Caco-2 (cell line): ENCODE measurements around the gene TLE2. TPM values are rescaled to one million over a fixed set of nuclear protein-coding genes. Genes with fewer than 3 reads are reported as not detected.

ENCODE experiments used
- BruUV-seq: library from RNA; stranded (reverse); fragments of 400-500 nt; replicated peaks from 2 replicates; lab custom pipeline; 2021; lab: Mats Ljungman, UMichigan
- CTCF ChIA-PET: fragments of 300-600 bp; sonication (Branson Sonifier 250); formaldehyde crosslinking; loops from one replicate; lab custom pipeline; 2022; ENCODE audit warnings: antibody characterized with exemption; lab: Charles Lee
- POLR2A ChIA-PET: fragments of 300-600 bp; sonication (Branson Sonifier 250); formaldehyde crosslinking; loops from one replicate; lab custom pipeline; 2022; ENCODE audit warnings: antibody characterized with exemption; lab: Charles Lee
- DNase-seq, 2 experiments: peaks; one replicate each; pipeline versions ENCODE4 v3.0.0 to v3.0.0-alpha.2; 2020 to 2022
- H3K27me3 ChIP-seq: replicated peaks from 2 replicates; pipeline ENCODE4 v1.6.0; 2011; ENCODE audit warnings: low read length; ENCODE audit not compliant: control insufficient read depth, insufficient read depth
- H3K36me3 ChIP-seq: 2 replicates; pipeline ENCODE4 v1.5.1; 2011; ENCODE audit warnings: low read length; ENCODE audit not compliant: control insufficient read depth, insufficient read depth
- H3K4me1 ChIP-seq: fragments of 250-450 bp; sonication (Bioruptor Pico); 2 replicates; pipeline ENCODE4 v1.5.1; 2020; ENCODE audit warnings: mild to moderate bottlenecking
- H3K4me3 ChIP-seq: 2 replicates; pipeline ENCODE4 v1.5.1; 2011; ENCODE audit warnings: low read depth, mild to moderate bottlenecking, control low read depth, low read length
- H3K9me3 ChIP-seq: fragments of 250-450 bp; sonication (Bioruptor Pico); 2 replicates; pipeline ENCODE4 v1.5.1; 2020; ENCODE audit warnings: mild to moderate bottlenecking, moderate library complexity
- H3K27ac Mint-ChIP-seq: one replicate; pipeline ENCODE4 v1.8.0; 2022; ENCODE audit warnings: mixed read lengths; ENCODE audit not compliant: unreplicated experiment
- H3K27me3 Mint-ChIP-seq: one replicate; pipeline ENCODE4 v1.8.0; 2022; ENCODE audit warnings: mixed read lengths; ENCODE audit not compliant: insufficient read depth, unreplicated experiment
- H3K36me3 Mint-ChIP-seq: one replicate; pipeline ENCODE4 v1.8.0; 2022; ENCODE audit warnings: mild to moderate bottlenecking, mixed read lengths; ENCODE audit not compliant: insufficient read depth, unreplicated experiment
- H3K4me1 Mint-ChIP-seq: one replicate; pipeline ENCODE4 v1.8.0; 2022; ENCODE audit warnings: low read depth, mixed read lengths; ENCODE audit not compliant: unreplicated experiment
- H3K4me3 Mint-ChIP-seq: one replicate; pipeline ENCODE4 v1.8.0; 2022; ENCODE audit warnings: mild to moderate bottlenecking, moderate library complexity, mixed read lengths; ENCODE audit not compliant: unreplicated experiment
- H3K9me3 Mint-ChIP-seq: one replicate; pipeline ENCODE4 v1.8.0; 2022; ENCODE audit warnings: mixed read lengths; ENCODE audit not compliant: unreplicated experiment
- CTCF ChIP-seq, 2 experiments: fragments of 200-600 bp in 1 of 2; IDR thresholded peaks; 1 replicate in 1 of 2; 2 replicates in 1 of 2; pipeline versions ENCODE4 v1.5.1 to v1.8.0; 2011 to 2022; ENCODE audit warnings: antibody characterized with exemption in 1 of 2, control low read depth in 1 of 2, inconsistent platforms in 1 of 2, low read depth in 1 of 2, low read length in 1 of 2, mild to moderate bottlenecking in 1 of 2, moderate library complexity in 1 of 2; ENCODE audit not compliant: insufficient read depth in 1 of 2, severe bottlenecking in 1 of 2, unreplicated experiment in 1 of 2
- intact Hi-C: fragments of 100-400 bp; cut with micrococcal nuclease; formaldehyde crosslinking; loops from one replicate; pipeline ENCODE4 v1.10.0; 2022; ENCODE audit not compliant: unreplicated experiment
- total RNA-seq: library from RNA; stranded (reverse); gene quantifications from 2 replicates; pipeline ENCODE4 v1.2.3, GENCODE V29; 2022

TLE2 gene
- total RNA-seq, 1 experiment from 2014 or later, result 31.3 TPM

- ChIA-PET CTCF (interaction anchor here (0.9 kb wide), 1 partner anchor 43 kb away, joined by 11 read pairs; no protein-coding TSS in a partner anchor), POLR2A (no interaction called here)
- TF ChIP-seq CTCF (IDR thresholded peaks at IDR 0.05; ENCODE audit: insufficient read depth in 1 of 2, low read depth in 1 of 2, low read length in 1 of 2, severe bottlenecking in 1 of 2, unreplicated experiment in 1 of 2), result no peak
- BruUV-seq, result no TSS peak
- Mint-ChIP-seq H3K4me3 (no peak overlapping the region), H3K36me3 (peaks cover 5% of the 10 kb centered on the region), H3K4me1 (no peaks in the 10 kb centered on the region), H3K27me3 (no peaks in the 10 kb centered on the region), H3K9me3 (no peaks in the 10 kb centered on the region), H3K27ac (no peak overlapping the region)
- H3K4me3 ChIP-seq, result no peak overlapping the region
- no peaks in the 10 kb centered on the region for H3K9me3 ChIP-seq
- no peaks in the 10 kb centered on the region for H3K4me1 ChIP-seq
- H3K27me3 ChIP-seq, result no peaks in the 10 kb centered on the region
- no peak for DNase-seq
- H3K36me3 ChIP-seq, result no peaks in the 10 kb centered on the region; the same call in 1 of the 2 replicates
- intact Hi-C loops, result no loop called here
Observed at GRCh38 chr19:3005345-3005744, 23.7 kb downstream of the TLE2 start.

GRCh38 chr19:3004522-3004921, 24.6 kb downstream of the TLE2 start:
- H3K27me3 Mint-ChIP-seq, result no peaks in the 10 kb centered on the region
- H3K36me3 Mint-ChIP-seq, result peaks cover 5% of the 10 kb centered on the region
- ChIA-PET POLR2A (no interaction called here), CTCF (interaction anchor here (0.9 to 1.0 kb wide), 2 partner anchors 42 to 54 kb away, joined by 4 to 11 read pairs; no protein-coding TSS in a partner anchor)
- BruUV-seq, result no TSS peak
- H3K4me3 ChIP-seq, result no peak overlapping the region
- no peaks in the 10 kb centered on the region for H3K36me3 ChIP-seq
- H3K27me3 ChIP-seq, result no peaks in the 10 kb centered on the region
- no peaks in the 10 kb centered on the region for H3K9me3 Mint-ChIP-seq
- H3K4me3 Mint-ChIP-seq, result no peak overlapping the region
- no peak for TF ChIP-seq CTCF (IDR thresholded peaks at IDR 0.05; ENCODE audit: insufficient read depth in 1 of 2, low read depth in 1 of 2, low read length in 1 of 2, severe bottlenecking in 1 of 2, unreplicated experiment in 1 of 2)
- intact Hi-C loops, result no loop called here
- H3K4me1 ChIP-seq, result no peaks in the 10 kb centered on the region
- no peak overlapping the region for H3K27ac Mint-ChIP-seq
- no peaks in the 10 kb centered on the region for H3K4me1 Mint-ChIP-seq
- no peaks in the 10 kb centered on the region for H3K9me3 ChIP-seq
- no peak for DNase-seq

- intact Hi-C loops, result no loop called here
- Histone ChIP-seq H3K4me3 (no peak overlapping the region), H3K4me1 (no peaks in the 10 kb centered on the region), H3K27me3 (no peaks in the 10 kb centered on the region), H3K36me3 (no peaks in the 10 kb centered on the region), H3K9me3 (no peaks in the 10 kb centered on the region)
- H3K9me3 Mint-ChIP-seq, result no peaks in the 10 kb centered on the region
- TF ChIP-seq CTCF (IDR thresholded peaks at IDR 0.05; ENCODE audit: insufficient read depth in 1 of 2, low read depth in 1 of 2, low read length in 1 of 2, severe bottlenecking in 1 of 2, unreplicated experiment in 1 of 2), result no peak
- no peak overlapping the region for H3K27ac Mint-ChIP-seq
- H3K27me3 Mint-ChIP-seq, result no peaks in the 10 kb centered on the region
- no peak for DNase-seq
- POLR2A ChIA-PET, result no interaction called here
- CTCF ChIA-PET, result no interaction called here
- BruUV-seq, result no TSS peak
- peaks cover 5% of the 10 kb centered on the region for H3K36me3 Mint-ChIP-seq
- H3K4me1 Mint-ChIP-seq, result no peaks in the 10 kb centered on the region
- no peak overlapping the region for H3K4me3 Mint-ChIP-seq
Observed at GRCh38 chr19:3003046-3003445, 26.0 kb downstream of the TLE2 start.
